IPS-18c (cell line): ENCODE measurements around the gene UCP1.
A peak's percentile ranks its signal among the peaks of the same experiment; 100 is the strongest.
"Not testable (repeated sequence)": the region's sequence is repeated elsewhere in the genome, so short reads cannot be mapped to it uniquely, and the experiment has no call there.

Experiments used
- H3K4me3 ChIP-seq: 2 replicates; pipeline ENCODE4 v1.7.0; 2013; ENCODE audit warnings: low read depth, mild to moderate bottlenecking, low read length, moderate library complexity; ENCODE audit not compliant: insufficient read depth
- H3K9me3 ChIP-seq: one replicate; pipeline ENCODE4 v1.6.1; 2013; ENCODE audit warnings: mild to moderate bottlenecking, low read length, moderate library complexity; ENCODE audit not compliant: control insufficient read depth, insufficient read depth

UCP1 gene

GRCh38 chr4:140569307-140569638 is 512 bp upstream of the UCP1 start:
- Histone ChIP-seq H3K9me3 (no peaks in the 10 kb centered on the region), H3K4me3 (peak overlapping the region; percentile 57)

GRCh38 chr4:140559696-140560095 is 9.1 kb downstream of the UCP1 start:
- Histone ChIP-seq H3K9me3 (no peaks in the 10 kb centered on the region), H3K4me3 (no peak overlapping the region)

GRCh38 chr4:140557831-140558435 is 10.8 kb downstream of the UCP1 start:
- Histone ChIP-seq H3K9me3 (no peaks in the 10 kb centered on the region), H3K4me3 (no peak overlapping the region)

GRCh38 chr4:140556372-140557085 is 12.2 kb downstream of the UCP1 start:
- no peak overlapping the region for H3K4me3 ChIP-seq
- H3K9me3 ChIP-seq: no peaks in the 10 kb centered on the region

GRCh38 chr4:140533951-140534480 is 34.7 kb downstream of the UCP1 start:
- no peaks in the 10 kb centered on the region for H3K9me3 ChIP-seq
- H3K4me3 ChIP-seq: no peak overlapping the region

- H3K4me3 ChIP-seq: no peak overlapping the region
- H3K9me3 ChIP-seq: no peaks in the 10 kb centered on the region
These were observed 39.3 kb downstream of the UCP1 start for GRCh38 chr4:140529434-140529833.

GRCh38 chr4:140523857-140524742 is 44.7 kb downstream of the UCP1 start, which contains the start of gene ELMOD2:
TSS of gene ELMOD2 (plus strand) at chr4:140524168. CDS start at chr4:140525429, 1,261 bp downstream.
- peak within 1 kb of the TSS; percentile 79 for H3K4me3 ChIP-seq

GRCh38 chr4:140523370-140523856 is 45.3 kb downstream of the UCP1 start:
- H3K4me3 ChIP-seq: 0 out of 2 replicates have a peak overlapping the region, but pooled peaks have one; percentile 9
- H3K9me3 ChIP-seq: no peaks in the 10 kb centered on the region

More at GRCh38 chr4:140523857-140524742, 44.7 kb downstream of the UCP1 start, which contains the start of gene ELMOD2:
- no peaks in the 10 kb centered on the region for H3K9me3 ChIP-seq

- H3K9me3 ChIP-seq: no peaks in the 10 kb centered on the region
- no peak overlapping the region for H3K4me3 ChIP-seq
These were observed 53.3 kb downstream of the UCP1 start for GRCh38 chr4:140515423-140515822.

GRCh38 chr4:140513765-140514164 is 55.0 kb downstream of the UCP1 start:
- not testable (repeated sequence) for H3K4me3 ChIP-seq, H3K9me3 ChIP-seq
